Activated T-cell treated with anti-CD3 and anti-CD28 coated beads, Interleukin-2, amount 50 U/mL, for 24 hours (primary cell): ENCODE measurements around the gene DENND6B.
A peak's percentile ranks its signal among the peaks of the same experiment; 100 is the strongest.
"Not testable (repeated sequence)": the region's sequence is repeated elsewhere in the genome, so short reads cannot be mapped to it uniquely, and the experiment has no call there.

Experiments used
- DNase-seq: peaks from one replicate; pipeline ENCODE4 v3.0.0-alpha.2; 2020
- H3K27ac Mint-ChIP-seq: 2 replicates; pipeline ENCODE4 v1.8.0; 2020; ENCODE audit warnings: mild to moderate bottlenecking, mixed read lengths
- H3K27me3 Mint-ChIP-seq: 2 replicates; pipeline ENCODE4 v1.8.0; 2020; ENCODE audit warnings: mixed read lengths
- H3K36me3 Mint-ChIP-seq: 2 replicates; pipeline ENCODE4 v1.8.0; 2020; ENCODE audit warnings: low read depth, mixed read lengths
- H3K4me1 Mint-ChIP-seq: 2 replicates; pipeline ENCODE4 v1.8.0; 2020; ENCODE audit warnings: low read depth, mixed read lengths
- H3K4me3 Mint-ChIP-seq: 2 replicates; pipeline ENCODE4 v1.8.0; 2020; ENCODE audit warnings: mild to moderate bottlenecking, moderate library complexity, mixed read lengths
- H3K9me3 Mint-ChIP-seq: 2 replicates; pipeline ENCODE4 v1.8.0; 2020; ENCODE audit warnings: mixed read lengths

Gene DENND6B, protein sequence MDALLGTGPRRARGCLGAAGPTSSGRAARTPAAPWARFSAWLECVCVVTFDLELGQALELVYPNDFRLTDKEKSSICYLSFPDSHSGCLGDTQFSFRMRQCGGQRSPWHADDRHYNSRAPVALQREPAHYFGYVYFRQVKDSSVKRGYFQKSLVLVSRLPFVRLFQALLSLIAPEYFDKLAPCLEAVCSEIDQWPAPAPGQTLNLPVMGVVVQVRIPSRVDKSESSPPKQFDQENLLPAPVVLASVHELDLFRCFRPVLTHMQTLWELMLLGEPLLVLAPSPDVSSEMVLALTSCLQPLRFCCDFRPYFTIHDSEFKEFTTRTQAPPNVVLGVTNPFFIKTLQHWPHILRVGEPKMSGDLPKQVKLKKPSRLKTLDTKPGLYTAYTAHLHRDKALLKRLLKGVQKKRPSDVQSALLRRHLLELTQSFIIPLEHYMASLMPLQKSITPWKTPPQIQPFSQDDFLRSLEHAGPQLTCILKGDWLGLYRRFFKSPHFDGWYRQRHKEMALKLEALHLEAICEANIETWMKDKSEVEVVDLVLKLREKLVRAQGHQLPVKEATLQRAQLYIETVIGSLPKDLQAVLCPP

DNA sequence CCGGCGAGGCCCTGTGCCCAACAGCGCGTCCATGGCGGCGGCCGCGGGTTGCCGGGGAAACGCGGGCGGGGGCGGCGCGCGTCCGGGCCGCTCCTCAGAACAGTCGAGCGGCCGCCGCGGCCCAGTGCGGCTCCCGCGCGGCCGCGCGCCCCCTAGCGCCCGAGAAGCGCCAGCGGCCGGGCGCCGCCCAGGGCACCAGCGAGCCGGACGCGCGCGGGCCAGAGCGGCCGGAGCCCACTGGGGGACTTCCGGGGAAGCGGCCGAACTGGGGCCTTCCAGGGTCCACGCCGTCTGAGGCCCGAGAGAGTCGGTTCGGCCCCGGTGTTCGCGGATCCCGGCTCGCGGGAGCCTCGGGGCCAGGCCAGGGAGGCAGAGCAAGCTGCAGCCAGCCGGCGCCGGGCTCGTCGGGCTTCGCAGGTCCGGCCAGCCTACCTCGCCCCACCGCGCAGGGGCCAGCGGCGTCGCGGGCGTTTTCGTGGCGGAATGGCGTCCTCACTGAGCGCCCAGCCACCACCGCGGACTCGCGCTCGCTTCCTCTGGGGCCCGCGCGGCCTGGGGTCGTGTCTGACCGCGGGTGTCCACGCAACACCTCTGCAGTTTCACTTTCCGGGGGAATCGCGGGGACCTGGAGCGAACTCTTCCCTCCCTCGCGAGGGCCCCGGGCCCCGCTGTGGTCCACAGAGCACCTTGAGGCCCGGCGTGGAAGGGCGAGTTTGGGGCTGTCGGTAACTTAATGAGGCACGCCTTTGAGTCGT is at the start of gene DENND6B:
DENND6B (minus strand) TSS at position 57 of the 755 bp plus-strand sequence; CDS start at position 33, 24 bp downstream.
- Mint-ChIP-seq H3K27ac (peak within 1 kb of the TSS; percentile 76), H3K9me3 (no peaks in the 10 kb centered on the region), H3K27me3 (peaks cover 14% of the 10 kb centered on the region), H3K4me3 (peak within 1 kb of the TSS; percentile 77), H3K4me1 (peaks cover 18% of the 10 kb centered on the region), H3K36me3 (no peaks in the 10 kb centered on the region)
- peak; percentile 84 for DNase-seq

- no peak overlapping the region for H3K4me3 Mint-ChIP-seq
- H3K27ac Mint-ChIP-seq: peak overlapping the region; percentile 37
- H3K4me1 Mint-ChIP-seq: peaks cover 20% of the 10 kb centered on the region
- no peak for DNase-seq
- no peaks in the 10 kb centered on the region for H3K9me3 Mint-ChIP-seq
- H3K27me3 Mint-ChIP-seq: no peaks in the 10 kb centered on the region
- peaks cover 72% of the 10 kb centered on the region for H3K36me3 Mint-ChIP-seq
Measured at GRCh38 chr22:50376085-50376651, 49.4 kb upstream of the DENND6B start.

DNA sequence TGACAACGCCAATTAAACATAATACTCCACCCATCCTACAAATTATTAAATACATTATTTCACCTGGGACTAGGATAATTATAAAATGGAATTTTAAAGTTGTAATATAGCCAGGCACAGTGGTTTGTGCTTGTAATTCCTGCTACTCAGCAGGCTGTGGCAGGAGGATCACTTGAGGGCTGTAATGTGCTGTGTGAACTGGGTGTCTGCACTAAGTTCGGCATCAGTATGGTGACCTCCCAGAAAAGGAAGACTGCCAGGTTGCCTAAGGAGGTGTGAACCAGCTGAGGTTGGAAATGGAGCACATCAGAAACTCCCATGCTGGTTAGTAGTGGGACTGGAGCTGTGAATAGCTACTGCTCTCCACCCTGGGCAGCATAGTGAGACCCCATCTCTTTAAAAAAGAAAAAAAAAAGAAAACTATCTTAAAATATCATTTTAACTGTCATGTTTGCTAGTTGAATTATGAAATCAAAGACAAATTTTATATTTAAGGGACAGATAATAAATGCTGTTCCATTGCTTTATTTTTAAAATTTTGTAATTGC is 44.4 kb upstream of the DENND6B start:
- H3K27ac Mint-ChIP-seq: no peak overlapping the region
- DNase-seq: no peak

GRCh38 chr22:50367778-50368500 is 41.1 kb upstream of the DENND6B start:
- H3K4me3 Mint-ChIP-seq: no peak overlapping the region
- H3K27me3 Mint-ChIP-seq: no peaks in the 10 kb centered on the region
- H3K27ac Mint-ChIP-seq: no peak overlapping the region
- H3K36me3 Mint-ChIP-seq: peaks cover 57% of the 10 kb centered on the region
- peaks cover 24% of the 10 kb centered on the region for H3K4me1 Mint-ChIP-seq
- no peaks in the 10 kb centered on the region for H3K9me3 Mint-ChIP-seq
- DNase-seq: no peak

More for the DNA sequence above, 44.4 kb upstream of the DENND6B start:
- Mint-ChIP-seq H3K36me3 (peaks cover 71% of the 10 kb centered on the region), H3K9me3 (no peaks in the 10 kb centered on the region), H3K4me1 (peaks cover 25% of the 10 kb centered on the region), H3K27me3 (no peaks in the 10 kb centered on the region), H3K4me3 (no peak overlapping the region)

GRCh38 chr22:50363803-50364194 is 37.0 kb upstream of the DENND6B start:
- Mint-ChIP-seq H3K4me1 (peaks cover 52% of the 10 kb centered on the region), H3K36me3 (peaks cover 69% of the 10 kb centered on the region)
- not testable (repeated sequence) for H3K9me3 Mint-ChIP-seq, H3K27me3 Mint-ChIP-seq, H3K4me3 Mint-ChIP-seq, H3K27ac Mint-ChIP-seq, DNase-seq

- H3K27ac Mint-ChIP-seq: peak overlapping the region; percentile 20
- no peaks in the 10 kb centered on the region for H3K9me3 Mint-ChIP-seq
- H3K4me1 Mint-ChIP-seq: peaks cover 54% of the 10 kb centered on the region
- H3K27me3 Mint-ChIP-seq: no peaks in the 10 kb centered on the region
- no peak overlapping the region for H3K4me3 Mint-ChIP-seq
- DNase-seq: no peak
- peaks cover 70% of the 10 kb centered on the region for H3K36me3 Mint-ChIP-seq
Measured at GRCh38 chr22:50363166-50363802, 36.5 kb upstream of the DENND6B start.

GRCh38 chr22:50361688-50362087 is 34.9 kb upstream of the DENND6B start:
- peaks cover 58% of the 10 kb centered on the region for H3K4me1 Mint-ChIP-seq
- H3K36me3 Mint-ChIP-seq: peaks cover 64% of the 10 kb centered on the region
- peak overlapping the region; percentile 75 for H3K27ac Mint-ChIP-seq

DNA sequence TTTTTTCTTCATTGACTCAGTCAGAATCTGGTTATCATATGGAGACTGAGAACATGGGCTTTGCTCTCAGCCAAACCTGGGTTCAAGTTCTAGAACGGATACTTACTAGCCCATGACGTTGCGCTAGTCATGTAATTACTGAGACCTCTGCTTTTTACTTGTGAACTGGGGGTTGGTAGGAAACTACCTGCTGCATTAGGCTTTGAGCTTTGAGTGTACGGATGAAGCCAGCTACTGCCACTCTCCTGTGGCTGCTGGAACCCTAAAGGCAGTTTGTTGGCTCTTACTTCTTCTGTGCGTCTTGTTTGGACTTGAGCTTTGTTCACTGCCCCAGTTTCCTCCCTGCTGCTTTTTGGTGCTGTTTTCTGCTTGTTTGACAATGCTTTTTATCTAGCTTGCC is 34.4 kb upstream of the DENND6B start:
- H3K27ac Mint-ChIP-seq: peak overlapping the region; percentile 75
- H3K36me3 Mint-ChIP-seq: peaks cover 64% of the 10 kb centered on the region
- peaks cover 58% of the 10 kb centered on the region for H3K4me1 Mint-ChIP-seq
- no peaks in the 10 kb centered on the region for H3K27me3 Mint-ChIP-seq
- H3K9me3 Mint-ChIP-seq: no peaks in the 10 kb centered on the region
- DNase-seq: no peak
- no peak overlapping the region for H3K4me3 Mint-ChIP-seq

More at GRCh38 chr22:50361688-50362087, 34.9 kb upstream of the DENND6B start:
- H3K27me3 Mint-ChIP-seq: no peaks in the 10 kb centered on the region
- H3K4me3 Mint-ChIP-seq: no peak overlapping the region
- H3K9me3 Mint-ChIP-seq: no peaks in the 10 kb centered on the region
- no peak for DNase-seq

- Mint-ChIP-seq H3K36me3 (peaks cover 63% of the 10 kb centered on the region), H3K27ac (peak overlapping the region; percentile 75), H3K27me3 (no peaks in the 10 kb centered on the region), H3K4me3 (no peak overlapping the region), H3K9me3 (no peaks in the 10 kb centered on the region), H3K4me1 (peaks cover 55% of the 10 kb centered on the region)
- DNase-seq: no peak
Measured at GRCh38 chr22:50360578-50360977, 33.8 kb upstream of the DENND6B start.

DNA sequence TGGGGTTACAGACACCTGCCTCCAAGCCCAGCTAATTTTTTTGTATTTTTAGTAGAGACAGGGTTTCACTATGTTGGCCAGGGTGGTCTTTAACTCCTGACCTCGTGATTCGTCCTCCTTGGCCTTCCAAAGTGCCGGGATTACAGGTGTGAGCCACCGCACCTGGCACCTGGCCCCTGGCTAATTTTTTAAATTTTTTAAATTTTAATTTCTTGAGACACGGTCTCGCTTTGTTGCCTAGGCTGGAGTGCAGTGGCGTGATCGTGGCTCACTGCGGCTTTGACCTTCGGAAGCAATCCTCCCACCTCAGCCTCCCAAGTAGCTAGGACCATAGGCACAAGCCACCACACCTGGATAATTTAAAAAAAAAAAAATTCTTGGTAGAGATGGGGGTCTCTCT is 30.9 kb upstream of the DENND6B start:
- peaks cover 51% of the 10 kb centered on the region for H3K4me1 Mint-ChIP-seq
- H3K9me3 Mint-ChIP-seq: no peaks in the 10 kb centered on the region
- H3K27ac Mint-ChIP-seq: no peak overlapping the region
- no peaks in the 10 kb centered on the region for H3K27me3 Mint-ChIP-seq
- H3K4me3 Mint-ChIP-seq: no peak overlapping the region
- peaks cover 68% of the 10 kb centered on the region for H3K36me3 Mint-ChIP-seq
- no peak for DNase-seq

DNA sequence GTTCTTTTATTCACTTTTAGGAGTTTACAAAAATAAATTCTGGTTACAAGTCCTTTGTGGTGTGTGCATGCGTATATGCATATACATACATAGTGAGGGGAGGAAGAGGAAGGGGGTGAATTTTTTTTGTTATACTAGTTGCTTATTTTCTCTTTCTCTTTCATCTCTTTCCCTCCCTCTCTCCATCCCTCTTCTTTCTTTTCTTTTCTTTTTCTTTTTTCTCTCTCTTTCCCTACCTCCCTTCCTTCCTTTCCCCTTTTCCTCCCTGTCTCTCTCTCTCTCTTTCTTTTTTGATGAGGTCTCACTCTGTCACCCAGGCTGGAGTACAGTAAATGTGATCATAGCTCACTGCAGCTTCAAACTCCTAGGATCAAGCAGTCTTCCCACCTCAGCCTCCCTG is 30.4 kb upstream of the DENND6B start:
- Mint-ChIP-seq H3K9me3 (no peaks in the 10 kb centered on the region), H3K36me3 (peaks cover 68% of the 10 kb centered on the region), H3K4me1 (peaks cover 46% of the 10 kb centered on the region), H3K27ac (peak overlapping the region; percentile 11), H3K4me3 (no peak overlapping the region), H3K27me3 (no peaks in the 10 kb centered on the region)
- DNase-seq: no peak

GRCh38 chr22:50356186-50356585 is 29.4 kb upstream of the DENND6B start:
- H3K36me3 Mint-ChIP-seq: peaks cover 68% of the 10 kb centered on the region
- no peak overlapping the region for H3K4me3 Mint-ChIP-seq
- H3K4me1 Mint-ChIP-seq: peaks cover 36% of the 10 kb centered on the region
- H3K9me3 Mint-ChIP-seq: no peaks in the 10 kb centered on the region
- DNase-seq: no peak
- peak overlapping the region; percentile 11 for H3K27ac Mint-ChIP-seq
- H3K27me3 Mint-ChIP-seq: no peaks in the 10 kb centered on the region

- H3K27me3 Mint-ChIP-seq: no peaks in the 10 kb centered on the region
- peaks cover 21% of the 10 kb centered on the region for H3K36me3 Mint-ChIP-seq
- H3K9me3 Mint-ChIP-seq: no peaks in the 10 kb centered on the region
- H3K4me1 Mint-ChIP-seq: peaks cover 1% of the 10 kb centered on the region
- no peak for DNase-seq
- H3K4me3 Mint-ChIP-seq: no peak overlapping the region
- H3K27ac Mint-ChIP-seq: no peak overlapping the region
Measured at GRCh38 chr22:50348058-50348457, 21.2 kb upstream of the DENND6B start.
